Duodenal mucosa (tissue), 2 donors: ENCODE measurements around the gene XPO5.

ENCODE experiments used
- H3K27ac ChIP-seq: one replicate; pipeline ENCODE4 v1.7.0; 2013; ENCODE audit warnings: low read depth, low read length
- H3K27me3 ChIP-seq, 2 donors: one replicate each; pipeline ENCODE4 v1.7.0; 2013; ENCODE audit warnings: low read length in 2 of 2, control low read depth in 1 of 2; ENCODE audit not compliant: insufficient read depth in 2 of 2, control insufficient read depth in 1 of 2
- H3K36me3 ChIP-seq, 2 donors: one replicate each; pipeline ENCODE4 v1.7.0; 2013; ENCODE audit warnings: low read length in 2 of 2, control low read depth in 1 of 2; ENCODE audit not compliant: insufficient read depth in 2 of 2, control insufficient read depth in 1 of 2
- H3K4me1 ChIP-seq, 2 donors: one replicate each; pipeline ENCODE4 v1.7.0; 2013; ENCODE audit warnings: low read length in 2 of 2, control low read depth in 1 of 2; ENCODE audit not compliant: insufficient read depth in 2 of 2, control insufficient read depth in 1 of 2
- H3K4me3 ChIP-seq, 2 donors: one replicate each; pipeline ENCODE4 v1.7.0; 2013; ENCODE audit warnings: low read length in 2 of 2, low read depth in 1 of 2
- H3K9ac ChIP-seq, 2 donors: one replicate each; pipeline ENCODE4 v1.7.0; 2013; ENCODE audit warnings: low read length in 2 of 2, low read depth in 1 of 2
- H3K9me3 ChIP-seq, 2 donors: one replicate each; pipeline ENCODE4 v1.7.0; 2013; ENCODE audit warnings: low read length in 2 of 2, control low read depth in 1 of 2; ENCODE audit not compliant: control insufficient read depth in 1 of 2

Gene XPO5

GRCh38 chr6:43476746-43477145, 99.1 kb downstream of the XPO5 start:
- peak overlapping the region; percentile 20 to 36 for H3K9ac ChIP-seq
- no peaks in the 10 kb centered on the region for H3K9me3 ChIP-seq
- no peak overlapping the region for H3K27ac ChIP-seq
- H3K36me3 ChIP-seq: no peaks in the 10 kb centered on the region
- peaks cover 19 to 22% of the 10 kb centered on the region in 2 donors for H3K4me1 ChIP-seq
- peak overlapping the region; percentile 73 to 92 for H3K4me3 ChIP-seq
- H3K27me3 ChIP-seq: no peaks in the 10 kb centered on the region

GRCh38 chr6:43475516-43475915, 100.3 kb downstream of the XPO5 start:
- Histone ChIP-seq H3K36me3 (no peaks in the 10 kb centered on the region), H3K27me3 (no peaks in the 10 kb centered on the region), H3K9me3 (no peaks in the 10 kb centered on the region), H3K27ac (no peak overlapping the region), H3K9ac (no peak overlapping the region), H3K4me1 (peaks cover 13 to 15% of the 10 kb centered on the region in 2 donors), H3K4me3 (no peak overlapping the region)

- peaks cover 0 to 6% of the 10 kb centered on the region in 2 donors for H3K27me3 ChIP-seq
- no peak overlapping the region for H3K4me3 ChIP-seq
- H3K27ac ChIP-seq: no peak overlapping the region
- H3K4me1 ChIP-seq: no peaks in the 10 kb centered on the region
- H3K9me3 ChIP-seq: no peaks in the 10 kb centered on the region
- no peak overlapping the region for H3K9ac ChIP-seq
- H3K36me3 ChIP-seq: no peaks in the 10 kb centered on the region
Measured at GRCh38 chr6:43472515-43472914, 103.3 kb downstream of the XPO5 start.
